Activated CD8-positive, alpha-beta memory T cell treated with anti-CD3 and anti-CD28 coated beads, Interleukin-2, amount 50 U/mL, for 1 hour (primary cell): ENCODE data around the gene DPP10.
"Not testable (repeated sequence)": the region's sequence is repeated elsewhere in the genome, so short reads cannot be mapped to it uniquely, and the experiment has no call there.

Source experiments
- DNase-seq: peaks from one replicate; pipeline ENCODE4 v3.0.0-alpha.2; 2020; ENCODE audit errors: extremely low read depth

Gene DPP10

GRCh38 chr2:114442510-114442909 is at the start of gene DPP10:
Gene DPP10 (plus strand): TSS chr2:114442641.
- DNase-seq: no peak

DNA sequence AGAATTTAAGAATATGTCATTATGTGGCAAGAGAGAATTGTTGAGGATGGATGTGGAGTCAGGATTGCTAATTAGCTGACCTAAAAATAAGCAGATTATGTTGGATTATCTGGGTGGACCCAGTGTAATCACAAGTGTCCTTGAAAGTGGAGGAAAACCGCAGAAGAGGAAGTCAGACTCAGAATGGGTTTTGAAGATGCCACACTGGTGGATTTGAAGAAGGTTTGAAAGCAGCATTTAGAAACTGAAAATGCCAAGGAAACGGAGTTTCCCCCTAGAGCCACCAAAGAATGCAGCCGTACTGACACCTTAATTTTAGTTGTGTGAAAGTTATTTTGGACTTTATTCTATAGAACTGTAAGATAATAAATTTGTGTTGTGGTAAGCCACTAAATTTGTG is 41.6 kb upstream of the DPP10 start:
- DNase-seq: no peak

DNA sequence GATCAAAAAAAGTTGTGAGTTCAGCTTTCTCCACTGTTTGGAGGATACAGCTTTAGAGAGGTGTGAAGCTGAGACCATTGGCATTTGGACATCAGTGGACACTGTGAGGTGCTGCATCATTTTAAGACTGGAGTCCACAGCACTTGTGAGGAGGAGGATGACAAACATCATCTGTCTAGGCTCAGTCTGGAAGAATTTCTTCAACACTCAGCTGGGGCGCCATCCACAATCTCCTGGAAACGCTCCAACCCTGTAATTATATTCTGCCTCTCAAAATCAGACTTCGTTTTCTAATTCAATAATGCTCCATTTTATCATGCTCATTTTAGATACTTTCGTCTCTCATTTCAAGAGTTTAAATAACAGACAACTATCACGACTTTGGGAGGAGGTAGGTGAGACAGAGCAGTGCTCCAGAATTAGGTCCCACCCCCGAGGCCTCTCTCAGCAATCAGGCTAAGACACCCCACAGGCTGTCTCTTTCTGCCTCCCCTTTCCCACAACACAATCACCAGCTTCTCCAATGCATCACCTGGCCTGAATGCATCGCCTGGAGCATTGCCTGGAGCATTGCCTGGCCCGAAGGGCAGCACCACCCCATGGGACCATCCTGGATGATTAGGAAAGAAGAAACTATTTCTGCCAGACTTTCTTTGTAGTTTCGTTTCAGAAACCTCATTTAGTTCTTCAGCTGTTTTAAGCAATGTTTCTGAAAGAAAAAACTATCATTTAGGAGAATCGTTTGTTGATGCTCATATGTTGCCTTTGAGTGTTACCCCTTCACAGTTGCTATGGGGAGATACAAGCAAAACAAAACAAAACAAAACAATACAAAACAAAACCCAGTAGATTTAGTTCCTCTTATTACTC is 37.0 kb upstream of the DPP10 start:
- DNase-seq: no peak

DNA sequence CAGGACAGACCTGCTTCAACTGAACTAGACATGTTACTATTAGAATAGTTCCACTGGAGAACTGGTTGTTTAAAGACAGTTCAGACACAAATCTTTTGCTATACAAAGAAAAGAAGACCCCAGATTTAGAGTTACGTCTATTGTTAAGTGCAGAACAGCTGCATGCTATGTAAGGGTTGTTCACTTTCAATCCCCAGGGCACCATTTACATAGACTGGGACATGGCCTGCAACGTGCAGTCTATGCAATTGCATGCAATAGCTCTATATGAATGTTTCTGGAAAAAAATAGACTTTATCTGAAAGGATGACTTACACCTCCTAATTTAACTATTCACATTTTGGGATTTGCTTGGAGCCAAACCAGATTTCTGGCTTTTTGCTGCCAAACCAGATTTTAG is 36.1 kb upstream of the DPP10 start:
- DNase-seq: no peak

- not testable (repeated sequence) for DNase-seq
Measured at GRCh38 chr2:114407353-114407752, 35.1 kb upstream of the DPP10 start.

GRCh38 chr2:114421781-114422180 is 20.7 kb upstream of the DPP10 start:
- DNase-seq: no peak

DNA sequence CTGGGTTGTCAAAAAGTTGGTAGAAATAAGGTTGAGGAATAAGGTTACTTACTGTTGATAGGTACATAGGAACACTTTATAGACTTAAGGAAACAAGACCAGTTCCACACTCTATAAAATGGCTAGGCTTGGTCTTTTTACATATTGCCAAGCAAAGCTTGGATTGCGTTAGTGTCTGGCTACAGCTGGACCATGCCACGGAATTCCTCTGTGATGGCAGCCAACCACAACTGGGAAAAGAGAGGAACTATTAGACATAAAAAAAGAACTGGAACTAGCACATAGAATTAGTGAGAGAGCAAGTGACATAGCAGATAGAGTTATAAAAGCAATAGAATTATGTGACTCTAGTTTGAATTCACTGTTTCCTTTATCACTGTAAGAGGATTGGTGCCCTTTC is 17.7 kb upstream of the DPP10 start:
- DNase-seq: no peak

- no peak for DNase-seq
Measured at GRCh38 chr2:114426756-114427155, 15.7 kb upstream of the DPP10 start.

DNA sequence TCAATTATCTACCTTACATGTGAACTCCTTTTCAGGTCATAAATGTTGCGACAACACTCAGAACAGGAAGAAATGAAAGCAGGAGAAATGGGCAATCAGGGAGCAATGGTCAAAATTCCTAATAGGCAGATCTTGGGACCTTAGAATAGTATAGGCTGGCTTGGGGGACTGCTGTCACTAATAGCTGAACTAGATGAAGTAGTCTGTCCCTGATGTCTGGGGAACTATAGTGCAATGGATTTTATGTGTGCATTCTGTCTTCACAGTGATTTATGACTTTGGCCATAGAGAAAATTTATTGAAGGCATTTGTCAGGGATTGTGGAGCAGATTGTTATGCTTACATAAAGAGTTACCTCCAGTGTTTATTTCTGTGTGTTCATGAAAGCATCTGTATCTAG is 6.1 kb upstream of the DPP10 start:
- DNase-seq: no peak

GRCh38 chr2:114446571-114446970 is 4.1 kb downstream of the DPP10 start:
- no peak for DNase-seq

DNA sequence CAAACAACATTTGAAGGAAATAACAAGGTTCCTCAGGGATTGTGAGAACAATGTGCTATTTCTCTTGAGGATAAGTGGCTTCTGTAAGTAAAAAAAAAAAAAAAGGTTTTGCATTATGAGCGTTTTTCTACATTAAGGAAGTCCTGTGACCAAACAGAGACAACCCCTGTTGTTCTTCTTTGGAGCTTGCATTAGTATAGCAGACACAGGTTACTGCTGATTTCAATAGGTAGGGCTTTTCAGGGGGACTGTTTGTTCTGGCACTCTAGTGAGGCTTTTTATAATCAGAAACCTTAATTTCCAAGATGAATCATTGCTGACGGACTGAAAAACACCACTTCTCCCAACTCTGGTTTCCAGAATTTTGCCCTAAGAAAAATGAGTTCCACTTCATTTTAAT is 8.2 kb downstream of the DPP10 start:
- no peak for DNase-seq

- no peak for DNase-seq
Measured at GRCh38 chr2:114456566-114456965, 14.1 kb downstream of the DPP10 start.

DNA sequence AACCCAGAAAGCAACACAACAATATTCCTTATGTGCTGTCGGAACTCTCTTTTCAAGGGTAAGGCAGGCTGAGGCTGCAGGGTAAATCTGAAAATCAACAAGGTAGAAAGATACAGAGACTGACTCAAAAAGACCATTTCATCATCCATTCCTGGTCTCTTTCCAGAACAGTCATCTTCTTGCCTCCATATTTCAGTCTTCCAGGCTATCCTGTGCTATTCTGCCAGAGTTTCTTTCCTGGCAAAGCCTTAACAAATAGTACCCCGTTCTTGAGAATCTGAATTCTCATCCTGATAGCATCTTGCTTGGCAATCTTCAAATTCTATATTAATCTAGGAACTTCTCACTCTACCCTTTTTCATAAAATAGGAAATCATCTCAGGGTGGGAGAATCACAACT is 15.5 kb downstream of the DPP10 start:
- DNase-seq: no peak

GRCh38 chr2:114461116-114461515 is 18.7 kb downstream of the DPP10 start:
- no peak for DNase-seq

GRCh38 chr2:114464961-114465706 is 22.7 kb downstream of the DPP10 start:
- no peak for DNase-seq

- DNase-seq: no peak
Measured at GRCh38 chr2:114468343-114468742, 25.9 kb downstream of the DPP10 start.

DNA sequence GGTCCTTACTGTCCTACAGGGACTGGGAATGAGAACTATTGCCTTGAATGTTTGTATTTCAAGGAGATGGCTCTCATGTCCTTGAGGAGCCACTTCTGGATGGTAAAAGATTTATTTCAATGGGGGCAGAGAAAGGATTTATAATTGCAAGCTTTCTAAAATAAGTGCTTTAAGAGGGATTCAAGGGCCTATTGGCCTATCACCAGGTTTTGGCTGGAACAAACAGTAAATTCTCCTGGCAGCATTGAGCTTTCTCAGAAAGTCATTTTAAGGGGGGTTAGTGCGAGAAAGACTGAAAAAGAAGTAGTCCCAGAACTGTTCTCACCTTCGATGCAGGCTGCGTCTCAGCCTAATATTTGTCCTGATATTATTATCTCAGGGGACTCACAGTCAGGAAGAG is 29.8 kb downstream of the DPP10 start:
- no peak for DNase-seq

GRCh38 chr2:114472726-114473125 is 30.3 kb downstream of the DPP10 start:
- DNase-seq: no peak

DNA sequence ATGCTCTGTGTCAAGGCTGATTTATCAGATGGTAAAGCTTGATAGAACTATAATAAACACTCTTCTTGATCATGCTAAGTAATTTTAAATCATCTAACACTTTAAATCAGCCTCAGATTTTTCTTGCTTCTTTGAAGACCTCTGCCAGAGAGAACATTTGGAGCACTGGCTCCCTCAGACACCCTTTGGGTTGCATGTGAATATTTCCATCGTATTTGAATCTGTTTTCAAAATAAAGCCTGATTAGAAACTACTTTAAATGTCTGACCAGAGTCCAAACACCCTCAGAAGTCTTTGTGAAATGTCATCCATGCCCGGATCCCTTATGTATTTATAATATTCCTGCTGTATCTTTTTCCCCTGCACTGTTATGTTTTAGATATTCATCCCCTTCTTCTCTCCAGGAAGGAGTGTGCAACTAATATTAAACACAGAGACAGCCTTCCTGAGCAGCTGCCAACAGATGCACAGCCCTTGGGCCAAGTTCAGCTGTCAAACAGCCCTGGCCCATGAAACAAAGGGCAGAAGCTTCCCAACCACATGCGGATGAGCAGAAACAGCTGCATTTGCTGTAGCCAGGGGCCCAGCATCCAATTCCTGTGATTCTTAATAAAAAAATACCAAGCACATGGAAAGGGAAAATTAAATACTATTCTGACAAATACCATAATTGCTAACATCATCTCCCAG is 46.5 kb downstream of the DPP10 start:
- no peak for DNase-seq

DNA sequence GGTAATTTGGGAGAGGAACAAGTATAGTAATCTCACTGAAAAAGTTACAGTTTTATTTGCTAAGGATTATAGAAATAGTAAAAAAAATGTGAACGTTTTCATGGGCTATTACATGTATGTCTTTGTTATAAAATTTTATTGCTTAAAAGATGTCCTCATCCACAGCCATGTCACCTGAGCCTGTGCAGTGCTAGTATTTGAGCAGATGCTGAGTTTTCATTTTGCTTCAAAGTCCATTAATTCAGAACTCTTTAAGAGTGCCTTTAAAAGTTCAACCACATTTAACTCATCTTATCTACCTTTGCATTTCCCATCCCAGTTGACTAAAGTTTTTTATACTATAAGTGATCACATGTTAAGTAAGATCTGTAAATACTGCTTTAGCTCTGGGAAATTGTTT is 52.6 kb downstream of the DPP10 start:
- no peak for DNase-seq

DNA sequence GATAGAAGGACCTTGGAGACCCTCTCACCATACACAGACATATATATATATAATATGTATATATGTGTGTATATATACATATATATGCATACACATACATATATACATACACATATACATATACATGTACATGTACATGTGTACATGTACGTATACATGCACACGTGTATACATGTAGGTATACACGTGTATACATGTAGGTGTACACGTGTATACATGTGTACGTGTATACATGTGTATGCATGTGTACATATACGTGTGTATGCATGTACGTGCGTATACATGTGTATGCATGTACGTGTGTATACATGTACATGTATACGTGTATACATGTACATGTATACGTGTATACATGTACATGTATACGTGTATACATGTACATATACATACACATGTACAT is 54.5 kb downstream of the DPP10 start:
- DNase-seq: no peak

GRCh38 chr2:114499101-114499500 is 56.7 kb downstream of the DPP10 start:
- no peak for DNase-seq

GRCh38 chr2:114507744-114508143 is 65.3 kb downstream of the DPP10 start:
- DNase-seq: no peak
